SK-N-SH (cell line): ENCODE measurements around the gene POLA2.
"Not testable (repeated sequence)": the region's sequence is repeated elsewhere in the genome, so short reads cannot be mapped to it uniquely, and the experiment has no call there.

ENCODE experiments used
- TF ChIP-seq, protein P1 (sequence below): fragments of 200-600 bp; sonication (generic); IDR thresholded peaks from 2 replicates; pipeline ENCODE4 v1.6.1; 2017; ENCODE audit warnings: antibody characterized with exemption, mild to moderate bottlenecking, moderate library complexity
- TF ChIP-seq, protein P2 (sequence below): fragments of 150-350 bp; IDR thresholded peaks from 2 replicates; pipeline ENCODE4 v1.6.1; 2016; ENCODE audit warnings: mild to moderate bottlenecking, low read depth, low read length

DNA sequence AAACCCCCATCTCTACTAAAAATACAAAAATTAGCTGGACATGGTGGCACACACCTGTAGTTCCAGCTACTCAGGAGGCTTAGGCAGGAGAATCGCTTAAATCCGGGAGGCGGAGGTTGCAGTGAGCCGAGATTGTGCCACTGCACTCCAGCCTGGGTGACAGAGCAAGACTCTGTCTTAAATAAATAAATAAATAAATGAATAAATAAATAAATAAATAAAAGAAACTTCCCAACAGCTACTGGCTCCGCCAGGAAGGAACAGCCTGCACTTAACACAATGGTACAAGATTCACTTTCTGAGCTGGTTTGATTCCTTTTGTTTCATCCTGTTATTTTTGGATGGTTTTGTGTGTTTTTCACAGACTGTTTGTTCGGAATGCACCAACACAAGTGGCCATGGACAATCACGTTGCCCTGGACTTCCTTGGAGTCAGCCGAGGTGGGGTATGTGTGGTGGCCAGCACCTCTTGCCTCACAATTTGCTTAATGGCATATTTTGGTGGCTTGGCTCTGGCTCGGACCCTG, 13.5 kb upstream of the POLA2 start:
- TF ChIP-seq, protein P1, sequence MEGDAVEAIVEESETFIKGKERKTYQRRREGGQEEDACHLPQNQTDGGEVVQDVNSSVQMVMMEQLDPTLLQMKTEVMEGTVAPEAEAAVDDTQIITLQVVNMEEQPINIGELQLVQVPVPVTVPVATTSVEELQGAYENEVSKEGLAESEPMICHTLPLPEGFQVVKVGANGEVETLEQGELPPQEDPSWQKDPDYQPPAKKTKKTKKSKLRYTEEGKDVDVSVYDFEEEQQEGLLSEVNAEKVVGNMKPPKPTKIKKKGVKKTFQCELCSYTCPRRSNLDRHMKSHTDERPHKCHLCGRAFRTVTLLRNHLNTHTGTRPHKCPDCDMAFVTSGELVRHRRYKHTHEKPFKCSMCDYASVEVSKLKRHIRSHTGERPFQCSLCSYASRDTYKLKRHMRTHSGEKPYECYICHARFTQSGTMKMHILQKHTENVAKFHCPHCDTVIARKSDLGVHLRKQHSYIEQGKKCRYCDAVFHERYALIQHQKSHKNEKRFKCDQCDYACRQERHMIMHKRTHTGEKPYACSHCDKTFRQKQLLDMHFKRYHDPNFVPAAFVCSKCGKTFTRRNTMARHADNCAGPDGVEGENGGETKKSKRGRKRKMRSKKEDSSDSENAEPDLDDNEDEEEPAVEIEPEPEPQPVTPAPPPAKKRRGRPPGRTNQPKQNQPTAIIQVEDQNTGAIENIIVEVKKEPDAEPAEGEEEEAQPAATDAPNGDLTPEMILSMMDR = not testable (repeated sequence)
- TF ChIP-seq, protein P2, sequence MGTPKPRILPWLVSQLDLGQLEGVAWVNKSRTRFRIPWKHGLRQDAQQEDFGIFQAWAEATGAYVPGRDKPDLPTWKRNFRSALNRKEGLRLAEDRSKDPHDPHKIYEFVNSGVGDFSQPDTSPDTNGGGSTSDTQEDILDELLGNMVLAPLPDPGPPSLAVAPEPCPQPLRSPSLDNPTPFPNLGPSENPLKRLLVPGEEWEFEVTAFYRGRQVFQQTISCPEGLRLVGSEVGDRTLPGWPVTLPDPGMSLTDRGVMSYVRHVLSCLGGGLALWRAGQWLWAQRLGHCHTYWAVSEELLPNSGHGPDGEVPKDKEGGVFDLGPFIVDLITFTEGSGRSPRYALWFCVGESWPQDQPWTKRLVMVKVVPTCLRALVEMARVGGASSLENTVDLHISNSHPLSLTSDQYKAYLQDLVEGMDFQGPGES = not testable (repeated sequence)
